Left ventricle myocardium inferior (tissue), 1 donor: ENCODE results near the gene BRAF. TPM values are rescaled to one million over a fixed set of nuclear protein-coding genes. Genes with fewer than 3 reads are reported as not detected.
"Not testable (repeated sequence)": the region's sequence is repeated elsewhere in the genome, so short reads cannot be mapped to it uniquely, and the experiment has no call there.

ENCODE experiments used
- DNase-seq: peaks from one replicate; pipeline ENCODE4 v3.0.0-alpha.2; 2020
- H3K27ac ChIP-seq: fragments of 200-600 bp; replicated peaks from 2 replicates; pipeline ENCODE4 v1.8.0; 2021
- H3K27me3 ChIP-seq: fragments of 200-600 bp; 2 replicates; pipeline ENCODE4 v1.8.0; 2021; ENCODE audit warnings: low read depth
- H3K36me3 ChIP-seq: fragments of 200-600 bp; 2 replicates; pipeline ENCODE4 v1.8.0; 2021
- H3K4me1 ChIP-seq: fragments of 200-600 bp; 2 replicates; pipeline ENCODE4 v1.8.0; 2021
- H3K4me3 ChIP-seq: fragments of 200-600 bp; 2 replicates; pipeline ENCODE4 v1.8.0; 2021; ENCODE audit warnings: mild to moderate bottlenecking, moderate library complexity
- H3K9me3 ChIP-seq: fragments of 200-600 bp; replicated peaks from 2 replicates; pipeline ENCODE4 v1.8.0; 2021
- CTCF ChIP-seq: fragments of 200-600 bp; IDR thresholded peaks from 2 replicates; pipeline ENCODE4 v1.8.0; 2021; ENCODE audit warnings: antibody characterized with exemption, mild to moderate bottlenecking, borderline replicate concordance
- intact Hi-C: fragments of 100-400 bp; cut with micrococcal nuclease; formaldehyde crosslinking; loops from one replicate; pipeline ENCODE4 v1.11.0; 2022
- total RNA-seq: library from RNA; stranded (reverse); fragmentation: NEBNext Ultra II Directional; extraction: Animal tissue kit (Norgen Biotek cat#: 25700); gene quantifications from one replicate; pipeline ENCODE4 v1.2.1, GENCODE V29; 2021
- donor health status: DM: no; HTN: yes; CAD: no; lungs with severe emphysema.

BRAF gene
- total RNA-seq, 1 donor from 2014 or later, result 18.8 TPM

- H3K4me3 ChIP-seq, result no peak overlapping the region
- no peaks in the 10 kb centered on the region for H3K36me3 ChIP-seq
- H3K4me1 ChIP-seq, result peaks cover 20% of the 10 kb centered on the region
- DNase-seq, result no peak
- intact Hi-C loops, result no loop called here
- no peak overlapping the region for H3K27ac ChIP-seq
- no peaks in the 10 kb centered on the region for H3K27me3 ChIP-seq
- peaks cover 4% of the 10 kb centered on the region for H3K9me3 ChIP-seq
- TF ChIP-seq CTCF, result no peak
Measured at GRCh38 chr7:140928491-140929309, 4.0 kb upstream of the BRAF start.

GRCh38 chr7:140927945-140928344 lies 3.2 kb upstream of the BRAF start:
- peaks cover 28% of the 10 kb centered on the region for H3K4me1 ChIP-seq
- H3K9me3 ChIP-seq, DNase-seq, H3K4me3 ChIP-seq, H3K27ac ChIP-seq, H3K36me3 ChIP-seq, intact Hi-C loops, H3K27me3 ChIP-seq: not testable (repeated sequence)

- Histone ChIP-seq H3K4me3 (no peak overlapping the region), H3K27me3 (no peaks in the 10 kb centered on the region), H3K36me3 (no peaks in the 10 kb centered on the region), H3K27ac (no peak overlapping the region), H3K4me1 (peaks cover 34% of the 10 kb centered on the region), H3K9me3 (peaks cover 4% of the 10 kb centered on the region)
- intact Hi-C loops, result no loop called here
- no peak for DNase-seq
- TF ChIP-seq CTCF, result no peak
Measured at GRCh38 chr7:140927351-140927750, 2.6 kb upstream of the BRAF start.

- no peak for DNase-seq
- Histone ChIP-seq H3K36me3 (no peaks in the 10 kb centered on the region), H3K27me3 (no peaks in the 10 kb centered on the region), H3K9me3 (peaks cover 4% of the 10 kb centered on the region), H3K4me1 (peaks cover 45% of the 10 kb centered on the region), H3K27ac (no peak overlapping the region), H3K4me3 (no peak overlapping the region)
- no peak for TF ChIP-seq CTCF
- intact Hi-C loops, result no loop called here
Measured at GRCh38 chr7:140926021-140926817, 1.5 kb upstream of the BRAF start.

GRCh38 chr7:140924019-140924820 lies 509 bp downstream of the BRAF start:
- H3K27ac ChIP-seq, result peak overlapping the region; percentile 98
- H3K36me3 ChIP-seq, result no peaks in the 10 kb centered on the region
- intact Hi-C loops, result no loop called here
- H3K4me3 ChIP-seq, result peak overlapping the region; percentile 96
- H3K9me3 ChIP-seq, result peaks cover 4% of the 10 kb centered on the region
- DNase-seq, result peak; percentile 81
- H3K27me3 ChIP-seq, result no peaks in the 10 kb centered on the region
- TF ChIP-seq CTCF, result peak; percentile 45
- peaks cover 52% of the 10 kb centered on the region for H3K4me1 ChIP-seq
